Measurements from ENCODE around the gene PSME3IP1.
A peak's percentile ranks its signal among the peaks of the same experiment; 100 is the strongest.

The PSME3IP1 gene

GRCh38 chr16:57153841-57154240 lies 32.0 kb downstream of the PSME3IP1 start (continued):
- TF ChIP-seq ZNF830 (tag by site-specific recombination; IDR thresholded peaks at IDR 0.05; ENCODE audit: low read depth) (no peak), TRIM28 (IDR thresholded peaks at IDR 0.05; ENCODE audit: borderline replicate concordance, low read length) (no peak), ZNF645 (tag by site-specific recombination; IDR thresholded peaks at IDR 0.05) (no peak)

- Histone ChIP-seq H3K27ac (ENCODE audit: extremely low read depth, low read depth, low read length) (no peak overlapping the region), H3K36me3 (ENCODE audit: control insufficient read depth in 2 of 2, insufficient read depth in 1 of 2, low read length in 2 of 2) (peaks cover 22 to 63% of the 10 kb centered on the region in 2 experiments; a peak in 2 of 3 replicates), H3K4me1 (ENCODE audit: control insufficient read depth, insufficient read depth, low read length) (no peaks in the 10 kb centered on the region), H3K4me3 (ENCODE audit: low read depth, low read length) (no peak overlapping the region), H3K9me3 (ENCODE audit: control insufficient read depth, insufficient read depth, low read depth, low read length) (no peaks in the 10 kb centered on the region)
- ChIA-PET CTCF (interaction anchor here (0.7 to 2.4 kb wide), 3 partner anchors 60 to 187 kb away, joined by 3 to 15 read pairs (median 6); partner anchors contain the start of gene CPNE2), POLR2A (no interaction called here)
- TF ChIP-seq FEZF1 (tag by site-specific recombination; IDR thresholded peaks at IDR 0.05) (peak; percentile 34; the same call in 1 of the 2 replicates), ZNF510 (tag by site-specific recombination; IDR thresholded peaks at IDR 0.05; ENCODE audit: insufficient replicate concordance) (no peak), CTCF (tag by site-specific recombination; IDR thresholded peaks at IDR 0.05) (no peak), ZBTB7A (tag by site-specific recombination; IDR thresholded peaks at IDR 0.05; ENCODE audit: low read depth) (no peak), OSR2 (tag by site-specific recombination; IDR thresholded peaks at IDR 0.05) (peak; percentile 81), ZNF610 (tag by site-specific recombination; IDR thresholded peaks at IDR 0.05; ENCODE audit: borderline replicate concordance) (no peak)
Measured at GRCh38 chr16:57152096-57153093, 33.4 kb downstream of the PSME3IP1 start.

- Histone ChIP-seq H3K9me3 (ENCODE audit: control insufficient read depth, insufficient read depth, low read depth, low read length) (no peaks in the 10 kb centered on the region), H3K36me3 (ENCODE audit: control insufficient read depth in 2 of 2, insufficient read depth in 1 of 2, low read length in 2 of 2) (peaks cover 17 to 53% of the 10 kb centered on the region in 2 experiments; a peak in 2 of 3 replicates), H3K4me3 (ENCODE audit: low read depth, low read length) (no peak overlapping the region), H3K4me1 (ENCODE audit: control insufficient read depth, insufficient read depth, low read length) (no peaks in the 10 kb centered on the region), H3K27ac (ENCODE audit: extremely low read depth, low read depth, low read length) (no peak overlapping the region)
- CTCF ChIA-PET, result interaction anchor here (0.5 to 2.4 kb wide), 5 partner anchors 17 to 200 kb away, joined by 3 to 15 read pairs (median 6); no protein-coding TSS in a partner anchor
- TF ChIP-seq ZNF510 (tag by site-specific recombination; IDR thresholded peaks at IDR 0.05; ENCODE audit: insufficient replicate concordance) (no peak), ZNF433 (tag by site-specific recombination; IDR thresholded peaks at IDR 0.05; ENCODE audit: low read depth) (no peak), SALL2 (tag by site-specific recombination; IDR thresholded peaks at IDR 0.05; ENCODE audit: borderline replicate concordance) (no peak), ZXDB (tag by site-specific recombination; IDR thresholded peaks at IDR 0.05) (no peak), SP3 (tag by site-specific recombination; IDR thresholded peaks at IDR 0.05) (no peak), ZNF449 (tag by site-specific recombination; IDR thresholded peaks at IDR 0.05) (no peak)
- POLR2A ChIA-PET, result no interaction called here
Measured at GRCh38 chr16:57151369-57151768, 34.5 kb downstream of the PSME3IP1 start.

All from HEK293 (cell line).